Measurements from ENCODE around the gene LDLRAD4. TPM values are rescaled to one million over a fixed set of nuclear protein-coding genes. Genes with fewer than 3 reads are reported as not detected.

Gene LDLRAD4
- total and polyA plus RNA-seq, 9 of the 15 experiments (the other 6 are each of a cell fraction or from before 2014, with no cell fraction given): 0.01 TPM; not detected in 8

DNA sequence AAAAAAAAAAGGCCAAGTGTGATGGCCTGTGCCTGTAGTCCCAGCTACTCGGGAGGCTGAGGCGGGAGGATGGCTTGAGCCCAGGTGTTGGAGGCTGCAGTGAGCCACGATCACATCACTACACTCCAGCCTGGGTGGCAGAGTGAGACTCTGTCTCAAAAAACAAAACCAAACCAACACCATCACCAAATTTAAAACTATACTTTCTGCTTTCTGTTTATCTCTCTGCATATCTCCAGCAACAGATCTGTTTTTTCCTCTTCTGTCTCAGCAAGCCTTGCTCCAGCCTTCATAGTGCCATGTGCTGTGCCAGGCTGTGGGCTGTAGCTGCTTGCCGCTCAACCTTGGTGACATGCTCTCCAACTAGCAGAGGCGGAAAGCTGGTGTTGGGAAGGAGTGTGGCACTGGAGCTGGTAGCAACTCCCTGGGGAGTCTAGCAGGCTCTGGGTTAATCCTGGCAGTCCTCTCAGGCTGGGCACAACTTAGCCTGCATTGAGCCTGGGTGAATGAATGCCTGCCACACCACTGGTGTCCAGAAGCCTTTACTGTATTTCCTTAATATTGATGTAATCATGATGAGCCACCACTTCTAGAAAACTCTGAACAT lies 204.1 kb downstream of the LDLRAD4 start:
- H3K4me2 ChIP-seq (ENCODE audit: insufficient read depth, low read length): no peak overlapping the region
- intact Hi-C loops (cut with micrococcal nuclease) (no loop called here), in situ Hi-C loops (cut with MboI) (no loop called here)
- no peaks in the 10 kb centered on the region for H3K4me1 ChIP-seq (replicated peaks in 1 of 2; ENCODE audit: control insufficient read depth in 2 of 2, insufficient read depth in 2 of 2, low read length in 2 of 2)
- BruUV-seq (replicated peaks): no TSS peak
- H2AFZ ChIP-seq (ENCODE audit: low read depth, low read length): no peak overlapping the region
- H3K79me2 ChIP-seq (ENCODE audit: control insufficient read depth, insufficient read depth, low read length): no peaks in the 10 kb centered on the region
- CTCF ChIA-PET (ENCODE audit: low intra/inter-chr PET ratio): no interaction called here
- 4% methylated on average over 5 of the region's 5 CpGs for WGBS (ENCODE audit: insufficient coverage, low coverage, missing lambda C conversion rate)
- DNase-seq (ENCODE audit: extremely low read depth in 1 of 4, low spot score in 3 of 4): no peak
- peaks cover 3 to 4% of the 10 kb centered on the region in 2 experiments; a peak in 2 of 5 replicates for H3K27me3 ChIP-seq (ENCODE audit: control insufficient read depth in 2 of 2, insufficient read depth in 2 of 2, low read length in 2 of 2)
- H3K36me3 ChIP-seq (ENCODE audit: control insufficient read depth, insufficient read depth, low read length): no peaks in the 10 kb centered on the region
- ATAC-seq: no peak
- POLR2A ChIA-PET: no interaction called here
- H3K27ac ChIP-seq (ENCODE audit: extremely low read depth, low read depth, low read length): no peak overlapping the region
- TF ChIP-seq CBX1 (IDR thresholded peaks at IDR 0.05; ENCODE audit: low read depth) (no peak), PCBP1 (IDR thresholded peaks at IDR 0.05; ENCODE audit: low read depth, low read length, poor library complexity, severe bottlenecking) (no peak), TARDBP (IDR thresholded peaks at IDR 0.05) (no peak), ZSCAN32 (CRISPR knock-in tag; IDR thresholded peaks at IDR 0.05) (no peak), ATF1 (CRISPR knock-in tag; IDR thresholded peaks at IDR 0.05) (no peak), ATF1 (tag; IDR thresholded peaks at IDR 0.05) (no peak), PHF21A (IDR thresholded peaks at IDR 0.05; ENCODE audit: borderline replicate concordance, low read depth) (no peak), BRCA1 (IDR thresholded peaks at IDR 0.05) (no peak), BRCA1 (CRISPR knock-in tag; IDR thresholded peaks at IDR 0.05) (no peak), OTX1 (CRISPR knock-in tag; IDR thresholded peaks at IDR 0.05) (no peak), NCOA2 (IDR thresholded peaks at IDR 0.05; ENCODE audit: partially characterized antibody in 2 of 2) (no peak), SRF (CRISPR knock-in tag; IDR thresholded peaks at IDR 0.05) (no peak), RUNX1 (IDR thresholded peaks at IDR 0.05; ENCODE audit: low read depth) (no peak)
- TF ChIP-seq, protein P1, sequence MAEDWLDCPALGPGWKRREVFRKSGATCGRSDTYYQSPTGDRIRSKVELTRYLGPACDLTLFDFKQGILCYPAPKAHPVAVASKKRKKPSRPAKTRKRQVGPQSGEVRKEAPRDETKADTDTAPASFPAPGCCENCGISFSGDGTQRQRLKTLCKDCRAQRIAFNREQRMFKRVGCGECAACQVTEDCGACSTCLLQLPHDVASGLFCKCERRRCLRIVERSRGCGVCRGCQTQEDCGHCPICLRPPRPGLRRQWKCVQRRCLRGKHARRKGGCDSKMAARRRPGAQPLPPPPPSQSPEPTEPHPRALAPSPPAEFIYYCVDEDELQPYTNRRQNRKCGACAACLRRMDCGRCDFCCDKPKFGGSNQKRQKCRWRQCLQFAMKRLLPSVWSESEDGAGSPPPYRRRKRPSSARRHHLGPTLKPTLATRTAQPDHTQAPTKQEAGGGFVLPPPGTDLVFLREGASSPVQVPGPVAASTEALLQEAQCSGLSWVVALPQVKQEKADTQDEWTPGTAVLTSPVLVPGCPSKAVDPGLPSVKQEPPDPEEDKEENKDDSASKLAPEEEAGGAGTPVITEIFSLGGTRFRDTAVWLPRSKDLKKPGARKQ (CRISPR knock-in tag; IDR thresholded peaks at IDR 0.05): no peak
- TF ChIP-seq, protein P2, sequence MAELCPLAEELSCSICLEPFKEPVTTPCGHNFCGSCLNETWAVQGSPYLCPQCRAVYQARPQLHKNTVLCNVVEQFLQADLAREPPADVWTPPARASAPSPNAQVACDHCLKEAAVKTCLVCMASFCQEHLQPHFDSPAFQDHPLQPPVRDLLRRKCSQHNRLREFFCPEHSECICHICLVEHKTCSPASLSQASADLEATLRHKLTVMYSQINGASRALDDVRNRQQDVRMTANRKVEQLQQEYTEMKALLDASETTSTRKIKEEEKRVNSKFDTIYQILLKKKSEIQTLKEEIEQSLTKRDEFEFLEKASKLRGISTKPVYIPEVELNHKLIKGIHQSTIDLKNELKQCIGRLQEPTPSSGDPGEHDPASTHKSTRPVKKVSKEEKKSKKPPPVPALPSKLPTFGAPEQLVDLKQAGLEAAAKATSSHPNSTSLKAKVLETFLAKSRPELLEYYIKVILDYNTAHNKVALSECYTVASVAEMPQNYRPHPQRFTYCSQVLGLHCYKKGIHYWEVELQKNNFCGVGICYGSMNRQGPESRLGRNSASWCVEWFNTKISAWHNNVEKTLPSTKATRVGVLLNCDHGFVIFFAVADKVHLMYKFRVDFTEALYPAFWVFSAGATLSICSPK (IDR thresholded peaks at IDR 0.05; ENCODE audit: borderline replicate concordance): no peak
- TF ChIP-seq, protein P3, sequence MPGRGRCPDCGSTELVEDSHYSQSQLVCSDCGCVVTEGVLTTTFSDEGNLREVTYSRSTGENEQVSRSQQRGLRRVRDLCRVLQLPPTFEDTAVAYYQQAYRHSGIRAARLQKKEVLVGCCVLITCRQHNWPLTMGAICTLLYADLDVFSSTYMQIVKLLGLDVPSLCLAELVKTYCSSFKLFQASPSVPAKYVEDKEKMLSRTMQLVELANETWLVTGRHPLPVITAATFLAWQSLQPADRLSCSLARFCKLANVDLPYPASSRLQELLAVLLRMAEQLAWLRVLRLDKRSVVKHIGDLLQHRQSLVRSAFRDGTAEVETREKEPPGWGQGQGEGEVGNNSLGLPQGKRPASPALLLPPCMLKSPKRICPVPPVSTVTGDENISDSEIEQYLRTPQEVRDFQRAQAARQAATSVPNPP (IDR thresholded peaks at IDR 0.05; ENCODE audit: borderline replicate concordance, insufficient read depth, insufficient read length): no peak
- no peak overlapping the region for H3K4me3 ChIP-seq
- H3K9ac ChIP-seq (ENCODE audit: insufficient read depth in 1 of 2, low read depth in 2 of 2, low read length in 2 of 2): no peak overlapping the region
- H3K9me3 ChIP-seq (replicated peaks; ENCODE audit: control insufficient read depth, insufficient read depth, low read depth, low read length): no peaks in the 10 kb centered on the region; the same call in 1 of the 2 replicates
- H4K20me1 ChIP-seq (replicated peaks; ENCODE audit: control insufficient read depth, insufficient read depth, low read length): no peaks in the 10 kb centered on the region
- no peaks in the 10 kb centered on the region for H3K9me1 ChIP-seq (ENCODE audit: control insufficient read depth, insufficient read depth, low read length)
- no peak for FAIRE-seq

Data from K562 (cell line).